ENCODE measurements around the gene ZFYVE26. TPM values are rescaled to one million over a fixed set of nuclear protein-coding genes. Genes with fewer than 3 reads are reported as not detected.

Gene ZFYVE26
- polyA plus RNA-seq, 2 of the 4 experiments (the other 2 are of a cell fraction), result 4.5 to 11.3 TPM

GRCh38 chr14:67852926-67853604 lies 36.7 kb upstream of the ZFYVE26 start:
- Histone ChIP-seq H3K4me2 (no peak overlapping the region), H3K4me1 (no peaks in the 10 kb centered on the region), H3K27ac (no peak overlapping the region), H3K4me3 (no peak overlapping the region), H3K9me3 (peaks cover 9% of the 10 kb centered on the region)
- DNase-seq (ENCODE audit: low read depth in 1 of 2, low spot score in 1 of 2) (no peak), FAIRE-seq (no peak), ATAC-seq (no peak)
- ChIA-PET CTCF (interaction anchor here (1.1 to 1.5 kb wide), 2 partner anchors 8 to 15 kb away, joined by 3 to 4 read pairs; no protein-coding TSS in a partner anchor), POLR2A (no interaction called here)
- TF ChIP-seq RFX5 (IDR thresholded peaks at IDR 0.05) (no peak), RNF2 (IDR thresholded peaks at IDR 0.05; ENCODE audit: borderline replicate concordance, low read depth) (no peak), USF2 (IDR thresholded peaks at IDR 0.05) (no peak), KDM5A (IDR thresholded peaks at IDR 0.05) (no peak), CEBPB (IDR thresholded peaks at IDR 0.05) (no peak), FOSB (CRISPR knock-in tag; IDR thresholded peaks at IDR 0.05) (no peak), ESRRA (IDR thresholded peaks at IDR 0.05; ENCODE audit: borderline replicate concordance, low read length) (no peak), HOXB13 (CRISPR knock-in tag; IDR thresholded peaks at IDR 0.05; ENCODE audit: low read depth) (no peak), CHD2 (IDR thresholded peaks at IDR 0.05; ENCODE audit: low read length, partially characterized antibody) (no peak), HEYL (CRISPR knock-in tag; IDR thresholded peaks at IDR 0.05) (no peak), SMC3 (IDR thresholded peaks at IDR 0.05) (no peak), ELK1 (IDR thresholded peaks at IDR 0.05; ENCODE audit: low read depth, low read length) (no peak)
- TF ChIP-seq, protein P1, sequence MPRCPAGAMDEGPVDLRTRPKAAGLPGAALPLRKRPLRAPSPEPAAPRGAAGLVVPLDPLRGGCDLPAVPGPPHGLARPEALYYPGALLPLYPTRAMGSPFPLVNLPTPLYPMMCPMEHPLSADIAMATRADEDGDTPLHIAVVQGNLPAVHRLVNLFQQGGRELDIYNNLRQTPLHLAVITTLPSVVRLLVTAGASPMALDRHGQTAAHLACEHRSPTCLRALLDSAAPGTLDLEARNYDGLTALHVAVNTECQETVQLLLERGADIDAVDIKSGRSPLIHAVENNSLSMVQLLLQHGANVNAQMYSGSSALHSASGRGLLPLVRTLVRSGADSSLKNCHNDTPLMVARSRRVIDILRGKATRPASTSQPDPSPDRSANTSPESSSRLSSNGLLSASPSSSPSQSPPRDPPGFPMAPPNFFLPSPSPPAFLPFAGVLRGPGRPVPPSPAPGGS (IDR thresholded peaks at IDR 0.05), result no peak
- TF ChIP-seq, protein P2, sequence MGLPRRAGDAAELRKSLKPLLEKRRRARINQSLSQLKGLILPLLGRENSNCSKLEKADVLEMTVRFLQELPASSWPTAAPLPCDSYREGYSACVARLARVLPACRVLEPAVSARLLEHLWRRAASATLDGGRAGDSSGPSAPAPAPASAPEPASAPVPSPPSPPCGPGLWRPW (IDR thresholded peaks at IDR 0.05), result no peak
- TF ChIP-seq, protein P3, sequence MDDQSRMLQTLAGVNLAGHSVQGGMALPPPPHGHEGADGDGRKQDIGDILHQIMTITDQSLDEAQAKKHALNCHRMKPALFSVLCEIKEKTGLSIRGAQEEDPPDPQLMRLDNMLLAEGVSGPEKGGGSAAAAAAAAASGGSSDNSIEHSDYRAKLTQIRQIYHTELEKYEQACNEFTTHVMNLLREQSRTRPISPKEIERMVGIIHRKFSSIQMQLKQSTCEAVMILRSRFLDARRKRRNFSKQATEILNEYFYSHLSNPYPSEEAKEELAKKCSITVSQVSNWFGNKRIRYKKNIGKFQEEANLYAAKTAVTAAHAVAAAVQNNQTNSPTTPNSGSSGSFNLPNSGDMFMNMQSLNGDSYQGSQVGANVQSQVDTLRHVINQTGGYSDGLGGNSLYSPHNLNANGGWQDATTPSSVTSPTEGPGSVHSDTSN (IDR thresholded peaks at IDR 0.05), result no peak

DNA sequence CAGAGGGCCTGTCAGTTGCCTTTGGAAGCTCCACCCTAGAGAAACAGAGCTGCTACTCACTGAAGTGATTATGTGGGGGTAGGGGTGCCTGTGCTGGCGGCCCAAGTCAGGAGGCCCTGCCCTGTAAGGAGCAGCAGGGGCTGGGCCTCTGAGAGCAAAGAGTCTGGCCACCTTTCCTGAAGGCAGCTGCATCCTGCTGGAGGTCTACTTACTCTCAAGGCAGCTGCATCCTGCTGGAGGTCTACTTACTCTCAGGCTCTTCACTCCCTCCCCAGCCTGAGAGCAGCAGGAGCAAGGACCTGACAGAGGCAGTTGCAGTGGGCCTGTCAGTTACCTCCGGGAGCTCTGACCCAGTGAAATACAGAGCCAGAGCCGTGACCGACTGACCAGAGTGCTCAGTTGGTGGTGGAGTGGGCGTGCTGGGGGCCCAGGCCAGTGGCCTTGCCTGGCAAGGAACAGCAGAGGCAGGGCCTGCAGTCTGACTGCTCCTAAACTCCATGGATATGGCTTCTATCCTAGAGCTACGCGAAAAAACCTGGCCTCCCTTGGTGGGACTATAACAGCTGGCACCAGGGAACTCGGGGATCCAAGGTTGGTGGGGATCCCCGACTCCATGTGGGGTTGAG lies 35.5 kb upstream of the ZFYVE26 start:
- TF ChIP-seq EHF (CRISPR knock-in tag; IDR thresholded peaks at IDR 0.05), result no peak
- TF ChIP-seq USF2 (IDR thresholded peaks at IDR 0.05), result no peak
- no peak for TF ChIP-seq HOXA7 (CRISPR knock-in tag; IDR thresholded peaks at IDR 0.05)
- TF ChIP-seq, protein P4, sequence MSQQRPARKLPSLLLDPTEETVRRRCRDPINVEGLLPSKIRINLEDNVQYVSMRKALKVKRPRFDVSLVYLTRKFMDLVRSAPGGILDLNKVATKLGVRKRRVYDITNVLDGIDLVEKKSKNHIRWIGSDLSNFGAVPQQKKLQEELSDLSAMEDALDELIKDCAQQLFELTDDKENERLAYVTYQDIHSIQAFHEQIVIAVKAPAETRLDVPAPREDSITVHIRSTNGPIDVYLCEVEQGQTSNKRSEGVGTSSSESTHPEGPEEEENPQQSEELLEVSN (IDR thresholded peaks at IDR 0.05; ENCODE audit: borderline replicate concordance, low read depth), result no peak
- TF ChIP-seq JUN (IDR thresholded peaks at IDR 0.05), result no peak
- no peak for TF ChIP-seq ZNF302 (CRISPR knock-in tag; IDR thresholded peaks at IDR 0.05)
- TF ChIP-seq HOXB5 (CRISPR knock-in tag; IDR thresholded peaks at IDR 0.05), result no peak
- ATAC-seq, result no peak
- no peak overlapping the region for H3K27ac ChIP-seq
- no peak overlapping the region for H3K4me3 ChIP-seq
- peaks cover 9% of the 10 kb centered on the region for H3K9me3 ChIP-seq
- WGBS (ENCODE audit: missing lambda C conversion rate), result 80% methylated on average over 6 of the region's 9 CpGs
- no peak for DNase-seq (ENCODE audit: low read depth in 1 of 2, low spot score in 1 of 2)
- H3K4me2 ChIP-seq, result no peak overlapping the region
- no peak for FAIRE-seq
- H3K4me1 ChIP-seq, result no peaks in the 10 kb centered on the region
- ChIA-PET CTCF (interaction anchor here (1.2 to 2.5 kb wide), 3 partner anchors 9 to 965 kb away, joined by 3 to 17 read pairs (median 6); no protein-coding TSS in a partner anchor), POLR2A (no interaction called here)

Measured in A549 (cell line).